SK-N-SH (cell line): ENCODE results near the gene LRRIQ3. TPM values are rescaled to one million over a fixed set of nuclear protein-coding genes. Genes with fewer than 3 reads are reported as not detected.

ENCODE experiments used
- CTCF ChIA-PET: fragments of 300-600, 350-600 bp; formaldehyde crosslinking; extraction: SDS; loops from one replicate; lab custom pipeline; 2021; lab: Yijun Ruan, JAX
- POLR2A ChIA-PET: fragments of 350-600 bp; sonication (Branson Sonifier 250); formaldehyde crosslinking; extraction: SDS; loops from one replicate; lab custom pipeline; 2020; ENCODE audit warnings: antibody characterized with exemption, inconsistent platforms; lab: Yijun Ruan, JAX
- DNase-seq: peaks from one replicate; pipeline ENCODE4 v3.0.0; 2012
- H2AFZ ChIP-seq: fragments of 200-600 bp; sonication (generic); 2 replicates; pipeline ENCODE4 v1.8.1; 2016; ENCODE audit warnings: antibody characterized with exemption, mild to moderate bottlenecking, low read depth
- H3F3A ChIP-seq: fragments of 200-600 bp; sonication (generic); replicated peaks from 2 replicates; pipeline ENCODE3; 2016; ENCODE audit warnings: antibody characterized with exemption, mild to moderate bottlenecking; ENCODE audit not compliant: insufficient read depth
- H3K27ac ChIP-seq, 2 experiments: fragments of 200-500 bp in 1 of 2; fragments of 200-600 bp in 1 of 2; sonication (Bioruptor generic) in 1 of 2; sonication (generic), shearing (Covaris generic) in 1 of 2; 2 replicates each; pipeline versions ENCODE4 v1.5.1 to v1.6.1; 2014 to 2016; ENCODE audit warnings: low read depth in 2 of 2, inconsistent platforms in 1 of 2, low read length in 1 of 2, mild to moderate bottlenecking in 1 of 2, mixed read lengths in 1 of 2
- H3K27me3 ChIP-seq: fragments of 200-600 bp; sonication (generic), shearing (Covaris generic); 2 replicates; pipeline ENCODE4 v1.6.1; 2016; ENCODE audit warnings: mixed run types; ENCODE audit not compliant: insufficient read depth
- H3K36me3 ChIP-seq, 2 experiments: fragments of 200-500 bp in 1 of 2; fragments of 200-600 bp in 1 of 2; sonication (Bioruptor generic) in 1 of 2; sonication (generic) in 1 of 2; replicated peaks in 1 of 2; 2 replicates each; pipeline versions ENCODE3 to v1.5.1; 2014 to 2016; ENCODE audit warnings: low read length in 1 of 2, mild to moderate bottlenecking in 1 of 2; ENCODE audit not compliant: insufficient read depth in 2 of 2, control insufficient read depth in 1 of 2
- H3K4me1 ChIP-seq, 2 experiments: fragments of 200-500 bp in 1 of 2; fragments of 200-600 bp in 1 of 2; sonication (Bioruptor generic) in 1 of 2; sonication (generic), shearing (Covaris generic) in 1 of 2; 2 replicates each; pipeline versions ENCODE4 v1.5.1 to v1.6.1; 2014 to 2016; ENCODE audit warnings: low read depth in 1 of 2, low read length in 1 of 2, mixed run types in 1 of 2; ENCODE audit not compliant: insufficient read depth in 2 of 2, control insufficient read depth in 1 of 2
- H3K4me2 ChIP-seq: fragments of 200-600 bp; sonication (generic), shearing (Covaris generic); 2 replicates; pipeline ENCODE4 v1.6.1; 2017; ENCODE audit warnings: mixed run types
- H3K4me3 ChIP-seq, 2 experiments: fragments of 200-500 bp in 1 of 2; fragments of 200-600 bp in 1 of 2; sonication (Bioruptor generic) in 1 of 2; sonication (generic), shearing (Covaris generic) in 1 of 2; 2 replicates each; pipeline versions ENCODE4 v1.5.1 to v1.8.1; 2014 to 2016; ENCODE audit warnings: low read depth in 2 of 2, inconsistent platforms in 1 of 2, low read length in 1 of 2, mild to moderate bottlenecking in 1 of 2, mixed read lengths in 1 of 2, moderate library complexity in 1 of 2
- H3K79me2 ChIP-seq: fragments of 200-600 bp; sonication (generic); 2 replicates; pipeline ENCODE4 v1.8.1; 2017; ENCODE audit warnings: mild to moderate bottlenecking; ENCODE audit not compliant: insufficient read depth
- H3K9ac ChIP-seq: fragments of 200-600 bp; sonication (generic); 2 replicates; pipeline ENCODE4 v1.6.1; 2017; ENCODE audit warnings: mixed run types
- H3K9me2 ChIP-seq: fragments of 200-600 bp; sonication (generic); 2 replicates; pipeline ENCODE4 v1.6.1; 2017; ENCODE audit warnings: mixed run types
- H3K9me3 ChIP-seq: fragments of 200-600 bp; sonication (generic); 2 replicates; pipeline ENCODE4 v1.6.1; 2017; ENCODE audit warnings: mixed run types, mild to moderate bottlenecking, moderate library complexity
- H4K20me1 ChIP-seq: fragments of 200-600 bp; sonication (generic); 2 replicates; pipeline ENCODE4 v1.6.1; 2017; ENCODE audit warnings: mild to moderate bottlenecking, mixed run types; ENCODE audit not compliant: insufficient read depth
- ELF1 ChIP-seq: IDR thresholded peaks from 2 replicates; pipeline ENCODE4 v1.4.0; 2012
- EZH2phosphoT487 ChIP-seq: fragments of 200-600 bp; sonication (generic); IDR thresholded peaks from 2 replicates; pipeline ENCODE4 v1.6.1; 2017; ENCODE audit warnings: low read depth, mixed run types, mild to moderate bottlenecking, antibody characterized with exemption, moderate library complexity, borderline replicate concordance
- FOSL2 ChIP-seq: IDR thresholded peaks from 2 replicates; pipeline ENCODE4 v1.4.0; 2012; ENCODE audit warnings: low read depth, mild to moderate bottlenecking, moderate library complexity, borderline replicate concordance
- FOXJ3 ChIP-seq: sonication (generic); formaldehyde crosslinking; IDR thresholded peaks from 2 replicates; pipeline ENCODE4 v1.5.1; 2020; ENCODE audit warnings: mild to moderate bottlenecking, missing genetic modification reagents
- GABPA ChIP-seq: IDR thresholded peaks from 2 replicates; pipeline ENCODE4 v1.4.0; 2012; ENCODE audit warnings: low read depth, mild to moderate bottlenecking
- NFIC ChIP-seq: IDR thresholded peaks from 2 replicates; pipeline ENCODE4 v1.4.0; 2012; ENCODE audit warnings: borderline replicate concordance
- RAD21 ChIP-seq: IDR thresholded peaks from 2 replicates; pipeline ENCODE4 v1.6.1; 2012; ENCODE audit warnings: mild to moderate bottlenecking, low read length
- REST ChIP-seq: IDR thresholded peaks from 2 replicates; pipeline ENCODE4 v1.6.1; 2012; ENCODE audit warnings: mild to moderate bottlenecking, low read depth, low read length, moderate library complexity
- RFX5 ChIP-seq: IDR thresholded peaks from 2 replicates; pipeline ENCODE4 v1.6.1; 2012; ENCODE audit warnings: mild to moderate bottlenecking, improper control_type of control experiment, low read length
- RXRA ChIP-seq: IDR thresholded peaks from 2 replicates; pipeline ENCODE4 v1.4.0; 2012; ENCODE audit warnings: low read depth, mild to moderate bottlenecking, borderline replicate concordance
- SIN3A ChIP-seq: IDR thresholded peaks from 2 replicates; pipeline ENCODE4 v1.6.1; 2012; ENCODE audit warnings: low read depth, mild to moderate bottlenecking, low read length, moderate library complexity, borderline replicate concordance
- TCF12 ChIP-seq: IDR thresholded peaks from 2 replicates; pipeline ENCODE4 v1.4.0; 2012
- TEAD4 ChIP-seq: IDR thresholded peaks from 2 replicates; pipeline ENCODE4 v1.4.0; 2012; ENCODE audit warnings: mild to moderate bottlenecking, borderline replicate concordance; ENCODE audit not compliant: insufficient read depth
- YY1 ChIP-seq: IDR thresholded peaks from 2 replicates; pipeline ENCODE4 v1.4.0; 2012; ENCODE audit warnings: low read depth, mild to moderate bottlenecking
- ZBTB33 ChIP-seq: IDR thresholded peaks from 2 replicates; pipeline ENCODE4 v1.4.0; 2012; ENCODE audit warnings: low read depth, borderline replicate concordance
- polyA plus RNA-seq, 3 experiments: library from polyadenylated mRNA; depleted of rRNA; stranded (reverse); fragments of >200 nt; gene quantifications; 2 replicates each; pipeline ENCODE4 v1.2.3, GENCODE V29; 2012

LRRIQ3 gene
- polyA plus RNA-seq, 1 of the 3 experiments (the other 2 are of a cell fraction), result 0.56 TPM

- TF ChIP-seq GABPA (no peak), ZBTB33 (no peak), RFX5 (no peak), TCF12 (no peak), NFIC (no peak), TEAD4 (no peak)
Measured at GRCh38 chr1:74012583-74012982, 185.4 kb downstream of the LRRIQ3 start (continued).

GRCh38 chr1:74011736-74012135 is 186.2 kb downstream of the LRRIQ3 start:
- Histone ChIP-seq H3K9ac (no peak overlapping the region), H3K27me3 (no peaks in the 10 kb centered on the region), H3K4me3 (no peak overlapping the region), H4K20me1 (no peaks in the 10 kb centered on the region), H2AFZ (no peak overlapping the region), H3F3A (no peaks in the 10 kb centered on the region), H3K27ac (no peak overlapping the region), H3K4me2 (no peak overlapping the region), H3K36me3 (no peaks in the 10 kb centered on the region), H3K4me1 (no peaks in the 10 kb centered on the region), H3K9me2 (no peaks in the 10 kb centered on the region), H3K79me2 (no peaks in the 10 kb centered on the region), H3K9me3 (no peaks in the 10 kb centered on the region)
- TF ChIP-seq RAD21 (no peak), REST (no peak), TEAD4 (no peak), EZH2phosphoT487 (no peak), FOSL2 (no peak), RXRA (no peak), SIN3A (no peak), YY1 (no peak), FOXJ3 (CRISPR knock-in tag) (no peak), ELF1 (no peak)
- no peak for DNase-seq
- CTCF ChIA-PET, result interaction anchor here (1.1 kb wide), 1 partner anchor 13 kb away, joined by 3 read pairs; no protein-coding TSS in a partner anchor
- POLR2A ChIA-PET, result no interaction called here
